OCI-LY3 (cell line): ENCODE measurements around the gene ASAP2.

Source experiments
- EZH2phosphoT487 ChIP-seq: fragments of 200-600 bp; shearing (Covaris generic); IDR thresholded peaks from 2 replicates; pipeline ENCODE4 v1.6.1; 2018; ENCODE audit warnings: antibody characterized with exemption, mixed run types, low read depth
- TF ChIP-seq, protein P1 (sequence below): fragments of 200-600, 300-600 bp; sonication (generic); IDR thresholded peaks from 2 replicates; pipeline ENCODE4 v1.5.1; 2014; ENCODE audit warnings: antibody characterized with exemption, low read length, low read depth

- TF ChIP-seq, protein P1, sequence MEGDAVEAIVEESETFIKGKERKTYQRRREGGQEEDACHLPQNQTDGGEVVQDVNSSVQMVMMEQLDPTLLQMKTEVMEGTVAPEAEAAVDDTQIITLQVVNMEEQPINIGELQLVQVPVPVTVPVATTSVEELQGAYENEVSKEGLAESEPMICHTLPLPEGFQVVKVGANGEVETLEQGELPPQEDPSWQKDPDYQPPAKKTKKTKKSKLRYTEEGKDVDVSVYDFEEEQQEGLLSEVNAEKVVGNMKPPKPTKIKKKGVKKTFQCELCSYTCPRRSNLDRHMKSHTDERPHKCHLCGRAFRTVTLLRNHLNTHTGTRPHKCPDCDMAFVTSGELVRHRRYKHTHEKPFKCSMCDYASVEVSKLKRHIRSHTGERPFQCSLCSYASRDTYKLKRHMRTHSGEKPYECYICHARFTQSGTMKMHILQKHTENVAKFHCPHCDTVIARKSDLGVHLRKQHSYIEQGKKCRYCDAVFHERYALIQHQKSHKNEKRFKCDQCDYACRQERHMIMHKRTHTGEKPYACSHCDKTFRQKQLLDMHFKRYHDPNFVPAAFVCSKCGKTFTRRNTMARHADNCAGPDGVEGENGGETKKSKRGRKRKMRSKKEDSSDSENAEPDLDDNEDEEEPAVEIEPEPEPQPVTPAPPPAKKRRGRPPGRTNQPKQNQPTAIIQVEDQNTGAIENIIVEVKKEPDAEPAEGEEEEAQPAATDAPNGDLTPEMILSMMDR = no peak
- TF ChIP-seq EZH2phosphoT487 = no peak
These were observed 13.9 kb upstream of the ASAP2 start for GRCh38 chr2:9192712-9193111.
